ENCODE data around the gene ATOH8. TPM values are rescaled to one million over a fixed set of nuclear protein-coding genes. Genes with fewer than 3 reads are reported as not detected.

Gene ATOH8
- total RNA-seq, 4 donors from 2014 or later: 39.8 to 137 (median 61.9) TPM

- TF ChIP-seq CTCF (IDR thresholded peaks at IDR 0.05; ENCODE audit: low read depth): no peak
Observed at GRCh38 chr2:85796046-85796340, 42.2 kb downstream of the ATOH8 start.

GRCh38 chr2:85796341-85797262, 42.8 kb downstream of the ATOH8 start:
- no peak for TF ChIP-seq CTCF (IDR thresholded peaks at IDR 0.05; ENCODE audit: low read depth)

- no peak for TF ChIP-seq CTCF (IDR thresholded peaks at IDR 0.05; ENCODE audit: low read depth)
Observed at GRCh38 chr2:85797263-85797660, 43.5 kb downstream of the ATOH8 start.

- no peak for TF ChIP-seq CTCF (IDR thresholded peaks at IDR 0.05; ENCODE audit: low read depth)
Observed at GRCh38 chr2:85797921-85798320, 44.1 kb downstream of the ATOH8 start.

GRCh38 chr2:85799215-85799956, 45.6 kb downstream of the ATOH8 start:
- no peak for TF ChIP-seq CTCF (IDR thresholded peaks at IDR 0.05; ENCODE audit: low read depth)

GRCh38 chr2:85800586-85800985, 46.8 kb downstream of the ATOH8 start:
- TF ChIP-seq CTCF (IDR thresholded peaks at IDR 0.05; ENCODE audit: low read depth): no peak

GRCh38 chr2:85801871-85802270, 48.1 kb downstream of the ATOH8 start:
- no peak for TF ChIP-seq CTCF (IDR thresholded peaks at IDR 0.05; ENCODE audit: low read depth)

Measured in subcutaneous adipose tissue (tissue), 4 donors.